ENCODE data around the gene EFHC2.
"Not testable (repeated sequence)": the region's sequence is repeated elsewhere in the genome, so short reads cannot be mapped to it uniquely, and the experiment has no call there.

Gene EFHC2

GRCh38 chrX:44267116-44267515 is 76.4 kb downstream of the EFHC2 start:
- Histone ChIP-seq H3K4me3 (ENCODE audit: low read depth, low read length) (no peak overlapping the region), H3K4me2 (ENCODE audit: low read length) (no peak overlapping the region), H3K27ac (no peak overlapping the region), H3K36me3 (ENCODE audit: control insufficient read depth, insufficient read depth, low read length) (no peaks in the 10 kb centered on the region), H2AFZ (no peak overlapping the region), H3K79me2 (no peaks in the 10 kb centered on the region), H3K9ac (no peak overlapping the region), H3K27me3 (ENCODE audit: control insufficient read depth, insufficient read depth, low read length) (no peaks in the 10 kb centered on the region), H3K9me3 (ENCODE audit: control insufficient read depth, low read length) (no peaks in the 10 kb centered on the region), H3K4me1 (no peaks in the 10 kb centered on the region)
- TF ChIP-seq CTCF (IDR thresholded peaks at IDR 0.05): no peak

- Histone ChIP-seq H3K4me2 (ENCODE audit: low read length) (no peak overlapping the region), H2AFZ (no peak overlapping the region), H3K4me3 (ENCODE audit: low read depth, low read length) (no peak overlapping the region), H3K36me3 (ENCODE audit: control insufficient read depth, insufficient read depth, low read length) (no peaks in the 10 kb centered on the region), H3K4me1 (no peaks in the 10 kb centered on the region), H3K9me3 (ENCODE audit: control insufficient read depth, low read length) (no peaks in the 10 kb centered on the region), H3K27me3 (ENCODE audit: control insufficient read depth, insufficient read depth, low read length) (no peaks in the 10 kb centered on the region), H3K79me2 (no peaks in the 10 kb centered on the region), H3K9ac (no peak overlapping the region), H3K27ac (no peak overlapping the region)
- TF ChIP-seq CTCF (IDR thresholded peaks at IDR 0.05): no peak
Observed at GRCh38 chrX:44265559-44265958, 77.9 kb downstream of the EFHC2 start.

- no peak for TF ChIP-seq CTCF (IDR thresholded peaks at IDR 0.05)
- H3K4me3 ChIP-seq (ENCODE audit: low read depth, low read length): no peak overlapping the region
Observed at GRCh38 chrX:44264936-44265335, 78.5 kb downstream of the EFHC2 start.

GRCh38 chrX:44261286-44261685 is 82.2 kb downstream of the EFHC2 start:
- H3K36me3 ChIP-seq (ENCODE audit: control insufficient read depth, insufficient read depth, low read length): no peaks in the 10 kb centered on the region
- TF ChIP-seq CTCF (IDR thresholded peaks at IDR 0.05): no peak
- H2AFZ ChIP-seq: no peak overlapping the region
- no peaks in the 10 kb centered on the region for H3K9me3 ChIP-seq (ENCODE audit: control insufficient read depth, low read length)
- no peak overlapping the region for H3K4me3 ChIP-seq (ENCODE audit: low read depth, low read length)
- no peak overlapping the region for H3K27ac ChIP-seq
- no peak overlapping the region for H3K4me2 ChIP-seq (ENCODE audit: low read length)
- no peaks in the 10 kb centered on the region for H3K4me1 ChIP-seq
- H3K9ac ChIP-seq: no peak overlapping the region
- H3K27me3 ChIP-seq (ENCODE audit: control insufficient read depth, insufficient read depth, low read length): no peaks in the 10 kb centered on the region
- no peaks in the 10 kb centered on the region for H3K79me2 ChIP-seq

More at GRCh38 chrX:44264936-44265335, 78.5 kb downstream of the EFHC2 start:
- no peak overlapping the region for H2AFZ ChIP-seq
- no peak overlapping the region for H3K4me2 ChIP-seq (ENCODE audit: low read length)
- H3K4me1 ChIP-seq: no peaks in the 10 kb centered on the region
- no peaks in the 10 kb centered on the region for H3K27me3 ChIP-seq (ENCODE audit: control insufficient read depth, insufficient read depth, low read length)
- H3K9me3 ChIP-seq (ENCODE audit: control insufficient read depth, low read length): no peaks in the 10 kb centered on the region
- no peaks in the 10 kb centered on the region for H3K36me3 ChIP-seq (ENCODE audit: control insufficient read depth, insufficient read depth, low read length)
- no peaks in the 10 kb centered on the region for H3K79me2 ChIP-seq
- no peak overlapping the region for H3K9ac ChIP-seq
- no peak overlapping the region for H3K27ac ChIP-seq

- no peaks in the 10 kb centered on the region for H3K36me3 ChIP-seq (ENCODE audit: control insufficient read depth, insufficient read depth, low read length)
- no peaks in the 10 kb centered on the region for H3K79me2 ChIP-seq
- no peaks in the 10 kb centered on the region for H3K9me3 ChIP-seq (ENCODE audit: control insufficient read depth, low read length)
- TF ChIP-seq CTCF (IDR thresholded peaks at IDR 0.05): no peak
- H3K9ac ChIP-seq: no peak overlapping the region
- H3K27me3 ChIP-seq (ENCODE audit: control insufficient read depth, insufficient read depth, low read length): no peaks in the 10 kb centered on the region
- no peaks in the 10 kb centered on the region for H3K4me1 ChIP-seq
- no peak overlapping the region for H2AFZ ChIP-seq
- no peak overlapping the region for H3K4me2 ChIP-seq (ENCODE audit: low read length)
- H3K4me3 ChIP-seq (ENCODE audit: low read depth, low read length): no peak overlapping the region
- H3K27ac ChIP-seq: no peak overlapping the region
Observed at GRCh38 chrX:44260609-44261008, 82.9 kb downstream of the EFHC2 start.

- not testable (repeated sequence) for H3K79me2 ChIP-seq; H3K27ac ChIP-seq; H3K36me3 ChIP-seq (ENCODE audit: control insufficient read depth, insufficient read depth, low read length); H3K27me3 ChIP-seq (ENCODE audit: control insufficient read depth, insufficient read depth, low read length); H3K4me3 ChIP-seq (ENCODE audit: low read depth, low read length); H3K4me1 ChIP-seq; H3K9me3 ChIP-seq (ENCODE audit: control insufficient read depth, low read length); H3K9ac ChIP-seq; H3K4me2 ChIP-seq (ENCODE audit: low read length); H2AFZ ChIP-seq
Observed at GRCh38 chrX:44255742-44256141, 87.7 kb downstream of the EFHC2 start.
